CD4-positive, CD25-positive, alpha-beta regulatory T cell (primary cell): ENCODE measurements around the gene RNF4. TPM values are rescaled to one million over a fixed set of nuclear protein-coding genes. Genes with fewer than 3 reads are reported as not detected.
A peak's percentile ranks its signal among the peaks of the same experiment; 100 is the strongest.

ENCODE experiments used
- ATAC-seq, 2 donors: fragments of 150-1000 bp; cut with Tn5 transposase; one replicate each; pipeline ENCODE4 v1.10.0; 2021; ENCODE audit warnings: low read depth in 2 of 2, moderate number of reproducible peaks in 2 of 2, moderate library complexity in 1 of 2
- DNase-seq, 3 donors: peaks; one replicate each; pipeline versions ENCODE4 v3.0.0 to v3.0.0-alpha.2; 2012 to 2022; ENCODE audit warnings: mixed read lengths in 1 of 3
- H3K27ac ChIP-seq: one replicate; pipeline ENCODE4 v1.7.0; 2013; ENCODE audit warnings: mild to moderate bottlenecking, low read length; ENCODE audit not compliant: insufficient read depth, poor library complexity, severe bottlenecking
- H3K27me3 ChIP-seq: one replicate; pipeline ENCODE4 v1.7.0; 2013; ENCODE audit warnings: low read length; ENCODE audit not compliant: control insufficient read depth, insufficient read depth
- H3K36me3 ChIP-seq: one replicate; pipeline ENCODE4 v1.7.0; 2013; ENCODE audit warnings: mild to moderate bottlenecking, low read length, moderate library complexity; ENCODE audit not compliant: control insufficient read depth, insufficient read depth
- H3K4me1 ChIP-seq: 2 replicates; pipeline ENCODE4 v1.7.0; 2013; ENCODE audit warnings: mild to moderate bottlenecking, low read length; ENCODE audit not compliant: insufficient read depth, control insufficient read depth, poor library complexity, severe bottlenecking
- H3K4me3 ChIP-seq: one replicate; pipeline ENCODE4 v1.7.0; 2013; ENCODE audit warnings: low read depth, mild to moderate bottlenecking, low read length, moderate library complexity
- H3K9me3 ChIP-seq, 2 experiments: 1 replicate in 1 of 2; 2 replicates in 1 of 2; pipeline ENCODE4 v1.7.0; 2013; ENCODE audit warnings: low read length in 2 of 2, mild to moderate bottlenecking in 1 of 2, moderate library complexity in 1 of 2; ENCODE audit not compliant: control insufficient read depth in 2 of 2
- H3K27ac Mint-ChIP-seq, 3 donors: one replicate each; pipeline ENCODE4 v1.8.0; 2020 to 2022; ENCODE audit warnings: mild to moderate bottlenecking in 3 of 3, mixed read lengths in 3 of 3, moderate library complexity in 2 of 3
- H3K27me3 Mint-ChIP-seq: one replicate; pipeline ENCODE4 v1.8.0; 2022; ENCODE audit warnings: mild to moderate bottlenecking, mixed read lengths
- H3K36me3 Mint-ChIP-seq: one replicate; pipeline ENCODE4 v1.8.0; 2020; ENCODE audit warnings: mixed read lengths
- H3K4me1 Mint-ChIP-seq, 4 donors: one replicate each; pipeline ENCODE4 v1.8.0; 2020 to 2022; ENCODE audit warnings: mixed read lengths in 4 of 4, mild to moderate bottlenecking in 1 of 4
- H3K4me3 Mint-ChIP-seq, 4 donors: one replicate each; pipeline ENCODE4 v1.8.0; 2020 to 2022; ENCODE audit warnings: mild to moderate bottlenecking in 4 of 4, mixed read lengths in 4 of 4, moderate library complexity in 3 of 4
- H3K9me3 Mint-ChIP-seq, 7 donors: one replicate each; pipeline ENCODE4 v1.8.0; 2020 to 2022; ENCODE audit warnings: mixed read lengths in 7 of 7, mild to moderate bottlenecking in 3 of 7, moderate library complexity in 2 of 7
- polyA plus RNA-seq, 4 donors: library from polyadenylated mRNA; unstranded; fragments of 300-500 nt; fragmentation: Illumina TruSeq; gene quantifications; one replicate each; pipeline ENCODE4 v1.2.3, GENCODE V29; 2021
- total RNA-seq: library from RNA; stranded (reverse); gene quantifications from one replicate; pipeline ENCODE4 v1.2.3, GENCODE V29; 2022

The RNF4 gene
- total and polyA plus RNA-seq, 5 donors from 2014 or later, result 72.0 to 111 (median 89.8) TPM

GRCh38 chr4:2433609-2434350 lies 35.1 kb upstream of the RNF4 start:
- Histone ChIP-seq H3K4me1 (no peaks in the 10 kb centered on the region), H3K27ac (no peak overlapping the region), H3K4me3 (no peak overlapping the region), H3K27me3 (no peaks in the 10 kb centered on the region), H3K9me3 (no peaks in the 10 kb centered on the region), H3K36me3 (no peaks in the 10 kb centered on the region)
- no peak for DNase-seq
- peaks cover 10% of the 10 kb centered on the region for H3K27me3 Mint-ChIP-seq
- no peaks in the 10 kb centered on the region for H3K4me1 Mint-ChIP-seq
- ATAC-seq, result no peak
- H3K36me3 Mint-ChIP-seq, result no peaks in the 10 kb centered on the region
- H3K9me3 Mint-ChIP-seq, result no peaks in the 10 kb centered on the region
- no peak overlapping the region for H3K27ac Mint-ChIP-seq
- H3K4me3 Mint-ChIP-seq, result no peak overlapping the region

GRCh38 chr4:2434420-2434819 lies 34.5 kb upstream of the RNF4 start:
- Histone ChIP-seq H3K27me3 (no peaks in the 10 kb centered on the region), H3K4me1 (no peaks in the 10 kb centered on the region), H3K36me3 (no peaks in the 10 kb centered on the region), H3K4me3 (no peak overlapping the region), H3K27ac (no peak overlapping the region), H3K9me3 (no peaks in the 10 kb centered on the region)
- DNase-seq (no peak), ATAC-seq (no peak)
- Mint-ChIP-seq H3K9me3 (no peaks in the 10 kb centered on the region), H3K4me3 (no peak overlapping the region), H3K36me3 (no peaks in the 10 kb centered on the region), H3K27me3 (peaks cover 4% of the 10 kb centered on the region), H3K27ac (no peak overlapping the region), H3K4me1 (no peaks in the 10 kb centered on the region)

- H3K27me3 ChIP-seq, result no peaks in the 10 kb centered on the region
- H3K36me3 ChIP-seq, result no peaks in the 10 kb centered on the region
- H3K4me3 ChIP-seq, result no peak overlapping the region
- no peak for DNase-seq
- H3K4me1 ChIP-seq, result no peaks in the 10 kb centered on the region
- H3K27ac ChIP-seq, result no peak overlapping the region
- Mint-ChIP-seq H3K27ac (peak overlapping the region in 1 of 3 donors; percentile 72), H3K9me3 (no peaks in the 10 kb centered on the region), H3K4me3 (no peak overlapping the region), H3K36me3 (no peaks in the 10 kb centered on the region), H3K4me1 (no peaks in the 10 kb centered on the region), H3K27me3 (no peaks in the 10 kb centered on the region)
- no peak for ATAC-seq
- no peaks in the 10 kb centered on the region for H3K9me3 ChIP-seq
These were observed 32.6 kb upstream of the RNF4 start for GRCh38 chr4:2436301-2436700.

- no peak for DNase-seq
- Mint-ChIP-seq H3K27me3 (no peaks in the 10 kb centered on the region), H3K4me1 (peaks cover 0 to 3% (median 1%) of the 10 kb centered on the region in 4 donors), H3K36me3 (no peaks in the 10 kb centered on the region), H3K27ac (peak overlapping the region in 1 of 3 donors; percentile 82), H3K9me3 (no peaks in the 10 kb centered on the region), H3K4me3 (peak overlapping the region in 1 of 4 donors; percentile 21)
- no peaks in the 10 kb centered on the region for H3K27me3 ChIP-seq
- no peak overlapping the region for H3K4me3 ChIP-seq
- ATAC-seq, result no peak
- H3K4me1 ChIP-seq, result peaks cover 4% of the 10 kb centered on the region
- H3K27ac ChIP-seq, result no peak overlapping the region
- H3K36me3 ChIP-seq, result no peaks in the 10 kb centered on the region
- no peaks in the 10 kb centered on the region for H3K9me3 ChIP-seq
These were observed 32.0 kb upstream of the RNF4 start for GRCh38 chr4:2436761-2437474.

- Histone ChIP-seq H3K9me3 (no peaks in the 10 kb centered on the region), H3K36me3 (no peaks in the 10 kb centered on the region), H3K27ac (no peak overlapping the region), H3K27me3 (no peaks in the 10 kb centered on the region), H3K4me1 (peaks cover 4% of the 10 kb centered on the region), H3K4me3 (no peak overlapping the region)
- Mint-ChIP-seq H3K4me3 (peak overlapping the region in 1 of 4 donors; percentile 21), H3K27me3 (no peaks in the 10 kb centered on the region), H3K9me3 (no peaks in the 10 kb centered on the region), H3K4me1 (peaks cover 0 to 3% (median 1%) of the 10 kb centered on the region in 4 donors), H3K27ac (peak overlapping the region in 1 of 3 donors; percentile 82), H3K36me3 (no peaks in the 10 kb centered on the region)
- no peak for DNase-seq
- ATAC-seq, result no peak
These were observed 31.3 kb upstream of the RNF4 start for GRCh38 chr4:2437475-2438215.

- Histone ChIP-seq H3K27ac (no peak overlapping the region), H3K4me3 (no peak overlapping the region), H3K36me3 (no peaks in the 10 kb centered on the region), H3K27me3 (no peaks in the 10 kb centered on the region), H3K4me1 (peaks cover 4% of the 10 kb centered on the region), H3K9me3 (no peaks in the 10 kb centered on the region)
- Mint-ChIP-seq H3K27me3 (no peaks in the 10 kb centered on the region), H3K36me3 (no peaks in the 10 kb centered on the region), H3K9me3 (no peaks in the 10 kb centered on the region), H3K4me3 (no peak overlapping the region), H3K4me1 (peaks cover 0 to 3% (median 1%) of the 10 kb centered on the region in 4 donors), H3K27ac (peak overlapping the region in 1 of 3 donors; percentile 42)
- ATAC-seq (no peak), DNase-seq (no peak)
These were observed 29.8 kb upstream of the RNF4 start for GRCh38 chr4:2438822-2439718.
